IMR-90 (cell line): ENCODE measurements around the gene JADE3. TPM values are rescaled to one million over a fixed set of nuclear protein-coding genes. Genes with fewer than 3 reads are reported as not detected.

Experiments used
- ATAC-seq: fragments of 200-7000 bp; cut with Tn5 transposase; 2 replicates; pipeline ENCODE4 v1.9.1; 2020; ENCODE audit warnings: low read depth, mild to moderate bottlenecking, moderate library complexity
- BruUV-seq: library from RNA; stranded (reverse); fragments of 400-500 nt; replicated peaks from 2 replicates; lab custom pipeline; 2021; lab: Mats Ljungman, UMichigan
- CTCF ChIA-PET: fragments of 300-600 bp; formaldehyde crosslinking; extraction: SDS; loops from one replicate; lab custom pipeline; 2021; ENCODE audit warnings: antibody characterized with exemption; lab: Yijun Ruan, JAX
- POLR2A ChIA-PET: fragments of 300-600 bp; sonication (Branson Sonifier 250); formaldehyde crosslinking; loops from one replicate; lab custom pipeline; 2022; ENCODE audit warnings: antibody characterized with exemption; ENCODE audit not compliant: unreplicated experiment; lab: Charles Lee
- DNase-seq: peaks from one replicate; pipeline ENCODE4 v3.0.0; 2013
- H2AFZ ChIP-seq: replicated peaks from 2 replicates; pipeline ENCODE3; 2013; ENCODE audit warnings: low read length, mild to moderate bottlenecking; ENCODE audit not compliant: poor library complexity
- H2AK5ac ChIP-seq: 2 replicates; pipeline ENCODE4 v1.6.1; 2013; ENCODE audit warnings: low read depth, low read length, inconsistent platforms
- H2AK9ac ChIP-seq: replicated peaks from 2 replicates; pipeline ENCODE3; 2013; ENCODE audit warnings: mild to moderate bottlenecking, low read depth, low read length, moderate library complexity; ENCODE audit not compliant: poor library complexity
- H2BK120ac ChIP-seq: 2 replicates; pipeline ENCODE4 v1.6.1; 2013; ENCODE audit warnings: low read depth, low read length, inconsistent platforms
- H2BK15ac ChIP-seq: 3 replicates; pipeline ENCODE4 v1.6.1; 2013; ENCODE audit warnings: low read depth, low read length, inconsistent platforms
- H2BK20ac ChIP-seq: 2 replicates; pipeline ENCODE4 v1.6.1; 2013; ENCODE audit warnings: low read depth, mild to moderate bottlenecking, inconsistent platforms, low read length, moderate library complexity
- H2BK5ac ChIP-seq: 2 replicates; pipeline ENCODE4 v1.6.1; 2013; ENCODE audit warnings: mild to moderate bottlenecking, low read depth, low read length, inconsistent platforms; ENCODE audit not compliant: poor library complexity, severe bottlenecking
- H3K14ac ChIP-seq: replicated peaks from 2 replicates; pipeline ENCODE4 v1.6.1; 2013; ENCODE audit warnings: low read depth, low read length, inconsistent platforms
- H3K18ac ChIP-seq: 2 replicates; pipeline ENCODE4 v1.6.1; 2013; ENCODE audit warnings: low read depth, low read length, control low read depth
- H3K23ac ChIP-seq: 2 replicates; pipeline ENCODE4 v1.6.1; 2013; ENCODE audit warnings: low read depth, low read length, inconsistent platforms
- H3K27ac ChIP-seq: 2 replicates; pipeline ENCODE4 v1.5.1; 2013; ENCODE audit warnings: mild to moderate bottlenecking, control low read depth, low read length; ENCODE audit not compliant: insufficient read depth
- H3K27me3 ChIP-seq: 2 replicates; pipeline ENCODE4 v1.6.1; 2013; ENCODE audit warnings: low read length; ENCODE audit not compliant: control insufficient read depth, insufficient read depth
- H3K36me3 ChIP-seq: 2 replicates; pipeline ENCODE4 v1.6.1; 2013; ENCODE audit warnings: low read length, mixed read lengths; ENCODE audit not compliant: control insufficient read depth, insufficient read depth
- H3K4ac ChIP-seq: 2 replicates; pipeline ENCODE4 v1.6.1; 2013; ENCODE audit warnings: low read depth, low read length, inconsistent platforms
- H3K4me1 ChIP-seq: 2 replicates; pipeline ENCODE4 v1.6.1; 2013; ENCODE audit warnings: low read length, mixed read lengths; ENCODE audit not compliant: control insufficient read depth, insufficient read depth
- H3K4me2 ChIP-seq: 2 replicates; pipeline ENCODE4 v1.6.1; 2013; ENCODE audit warnings: low read depth, mild to moderate bottlenecking, control low read depth, low read length, moderate library complexity
- H3K4me3 ChIP-seq: 2 replicates; pipeline ENCODE4 v1.5.1; 2013; ENCODE audit warnings: low read depth, mild to moderate bottlenecking, control low read depth, low read length, moderate library complexity; ENCODE audit not compliant: insufficient read depth
- H3K56ac ChIP-seq: 2 replicates; pipeline ENCODE4 v1.6.1; 2013; ENCODE audit warnings: low read length, inconsistent platforms; ENCODE audit not compliant: insufficient read depth; ENCODE audit errors: extremely low read depth
- H3K79me1 ChIP-seq, 2 experiments: 2 replicates each; pipeline ENCODE4 v1.6.1; 2013; ENCODE audit warnings: low read length in 2 of 2, inconsistent platforms in 1 of 2, low read depth in 1 of 2
- H3K9ac ChIP-seq: 2 replicates; pipeline ENCODE4 v1.6.1; 2013; ENCODE audit warnings: low read depth, low read length, control low read depth
- H3K9me1 ChIP-seq: 2 replicates; pipeline ENCODE4 v1.6.1; 2013; ENCODE audit warnings: low read length, inconsistent platforms; ENCODE audit not compliant: insufficient read depth
- H3K9me3 ChIP-seq: 2 replicates; pipeline ENCODE4 v1.6.1; 2013; ENCODE audit warnings: low read length; ENCODE audit not compliant: control insufficient read depth, insufficient read depth
- H4K20me1 ChIP-seq: 2 replicates; pipeline ENCODE4 v1.6.1; 2013; ENCODE audit warnings: low read length, inconsistent platforms; ENCODE audit not compliant: insufficient read depth
- H4K5ac ChIP-seq: 2 replicates; pipeline ENCODE4 v1.6.1; 2013; ENCODE audit warnings: mild to moderate bottlenecking, low read depth, low read length, control low read depth
- H4K8ac ChIP-seq, 2 experiments: 2 replicates each; pipeline ENCODE4 v1.6.1; 2013; ENCODE audit warnings: low read depth in 2 of 2, low read length in 2 of 2, control low read depth in 1 of 2, inconsistent platforms in 1 of 2
- H4K91ac ChIP-seq: 2 replicates; pipeline ENCODE4 v1.6.1; 2013; ENCODE audit warnings: low read depth, low read length, inconsistent platforms; ENCODE audit not compliant: insufficient read depth
- BHLHE40 ChIP-seq: fragments of 150-350 bp; IDR thresholded peaks from 2 replicates; pipeline ENCODE4 v1.6.1; 2016; ENCODE audit warnings: mild to moderate bottlenecking, low read depth, low read length
- CEBPB ChIP-seq: IDR thresholded peaks from 2 replicates; pipeline ENCODE4 v1.6.1; 2012; ENCODE audit warnings: low read depth, low read length, improper control_type of control experiment
- CHD1 ChIP-seq: IDR thresholded peaks from 2 replicates; pipeline ENCODE4 v1.6.1; 2012; ENCODE audit warnings: low read depth, low read length, improper control_type of control experiment
- FOS ChIP-seq: fragments of 150-350 bp; IDR thresholded peaks from 2 replicates; pipeline ENCODE4 v1.6.1; 2016; ENCODE audit warnings: low read depth, low read length
- MAZ ChIP-seq: IDR thresholded peaks from 2 replicates; pipeline ENCODE4 v1.6.1; 2012; ENCODE audit warnings: low read depth, mild to moderate bottlenecking, low read length, improper control_type of control experiment, moderate library complexity, borderline replicate concordance
- NFE2L2 ChIP-seq: fragments of 150-350 bp; IDR thresholded peaks from 2 replicates; pipeline ENCODE4 v1.6.1; 2016; ENCODE audit warnings: low read depth, mild to moderate bottlenecking, low read length
- WGBS, 2 experiments: methylation state at CpG; one replicate each; pipeline versions ENCODE4 v1.1.5 to v1.1.7; 2013; ENCODE audit warnings: missing lambda C conversion rate in 2 of 2; ENCODE audit not compliant: insufficient read length in 1 of 2; ENCODE audit errors: extremely low coverage in 2 of 2; 5-methylcytosine and 5-hydroxymethylcytosine counted together
- dilution Hi-C: fragments of 300-500 bp; cut with HindIII; formaldehyde crosslinking; loops from one replicate; pipeline ENCODE4 v1.14.3; 2018; ENCODE audit warnings: low sequenced_read_pairs; ENCODE audit not compliant: unreplicated experiment
- in situ Hi-C: fragments of 300-500 bp; cut with MboI; formaldehyde crosslinking; loops from 3 replicates; pipeline ENCODE4 v1.14.3; 2019; ENCODE audit warnings: low sequenced_read_pairs, inconsistent platforms, mixed read lengths
- intact Hi-C: fragments of 100-400 bp; cut with micrococcal nuclease; formaldehyde crosslinking; loops from 2 replicates; pipeline ENCODE4 v1.10.0; 2022
- polyA plus RNA-seq, 3 experiments: library from polyadenylated mRNA; depleted of rRNA; stranded (reverse); fragments of >200 nt; gene quantifications; 2 replicates each; pipeline ENCODE4 v1.2.3, GENCODE V29; 2012; ENCODE audit warnings: low replicate concordance in 1 of 3
- total RNA-seq: library from RNA; depleted of rRNA; stranded (reverse); fragments of >200 nt; gene quantifications from 2 replicates; pipeline ENCODE4 v1.2.3, GENCODE V29; 2012
- TF ChIP-seq, protein P1 (sequence below): conservative IDR thresholded peaks from 2 replicates; pipeline ENCODE4 v1.5.1; 2012; ENCODE audit warnings: mild to moderate bottlenecking, low read depth, low read length, improper control_type of control experiment

JADE3 gene
- total and polyA plus RNA-seq, 2 of the 4 experiments (the other 2 are of a cell fraction): 2.1 to 4.7 TPM

DNA sequence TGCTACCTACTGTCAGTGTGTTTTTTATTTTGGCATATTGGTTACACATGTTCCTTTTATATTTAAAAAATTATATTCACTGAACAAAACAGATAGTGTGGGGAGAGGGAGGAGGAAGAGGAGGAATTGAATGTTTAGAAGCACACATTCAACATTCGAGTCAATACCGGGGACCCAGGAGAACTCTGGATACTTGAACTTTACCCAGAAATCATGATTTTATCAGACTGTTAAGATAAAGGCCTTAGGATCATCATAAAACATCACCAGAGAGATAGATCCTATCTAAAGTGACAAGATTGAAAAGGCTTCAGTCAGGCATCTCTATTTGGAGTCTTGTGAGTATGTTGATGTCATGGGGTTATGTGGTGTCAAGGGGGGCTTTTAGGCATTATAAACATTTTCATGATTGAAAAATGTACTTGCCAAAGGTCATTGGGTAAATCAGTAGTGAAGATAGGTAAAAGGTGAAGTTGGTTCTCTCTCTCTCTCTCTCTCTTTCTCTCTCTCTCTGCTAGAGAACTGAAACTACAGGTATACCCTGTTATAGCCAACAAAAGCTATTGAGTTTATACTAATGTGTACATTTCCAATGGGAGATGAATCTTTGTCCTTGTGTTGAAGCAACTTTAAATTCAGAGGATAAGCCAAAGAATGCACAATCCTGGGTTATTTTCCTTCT lies 149.2 kb downstream of the JADE3 start:
- H3K4me3 ChIP-seq: no peak overlapping the region
- peaks cover 19% of the 10 kb centered on the region for H3K27me3 ChIP-seq
- dilution Hi-C loops: no loop called here
- no peak overlapping the region for H4K5ac ChIP-seq
- H3K14ac ChIP-seq: no peak overlapping the region
- no peak overlapping the region for H3K9ac ChIP-seq
- no TSS peak for BruUV-seq
- WGBS, 2 experiments: no CpG with 5 or more reads among the region's 2 CpGs
- DNase-seq (no peak), ATAC-seq (no peak)
- no peak overlapping the region for H2BK5ac ChIP-seq
- no peak for TF ChIP-seq MAZ
- no peak for TF ChIP-seq CEBPB
- no peak for TF ChIP-seq FOS
- TF ChIP-seq CHD1: no peak
- TF ChIP-seq BHLHE40: no peak
- no peak for TF ChIP-seq NFE2L2
- TF ChIP-seq, protein P1, sequence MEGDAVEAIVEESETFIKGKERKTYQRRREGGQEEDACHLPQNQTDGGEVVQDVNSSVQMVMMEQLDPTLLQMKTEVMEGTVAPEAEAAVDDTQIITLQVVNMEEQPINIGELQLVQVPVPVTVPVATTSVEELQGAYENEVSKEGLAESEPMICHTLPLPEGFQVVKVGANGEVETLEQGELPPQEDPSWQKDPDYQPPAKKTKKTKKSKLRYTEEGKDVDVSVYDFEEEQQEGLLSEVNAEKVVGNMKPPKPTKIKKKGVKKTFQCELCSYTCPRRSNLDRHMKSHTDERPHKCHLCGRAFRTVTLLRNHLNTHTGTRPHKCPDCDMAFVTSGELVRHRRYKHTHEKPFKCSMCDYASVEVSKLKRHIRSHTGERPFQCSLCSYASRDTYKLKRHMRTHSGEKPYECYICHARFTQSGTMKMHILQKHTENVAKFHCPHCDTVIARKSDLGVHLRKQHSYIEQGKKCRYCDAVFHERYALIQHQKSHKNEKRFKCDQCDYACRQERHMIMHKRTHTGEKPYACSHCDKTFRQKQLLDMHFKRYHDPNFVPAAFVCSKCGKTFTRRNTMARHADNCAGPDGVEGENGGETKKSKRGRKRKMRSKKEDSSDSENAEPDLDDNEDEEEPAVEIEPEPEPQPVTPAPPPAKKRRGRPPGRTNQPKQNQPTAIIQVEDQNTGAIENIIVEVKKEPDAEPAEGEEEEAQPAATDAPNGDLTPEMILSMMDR: no peak
- no peak overlapping the region for H2AFZ ChIP-seq
- no peaks in the 10 kb centered on the region for H4K20me1 ChIP-seq
- H3K4me1 ChIP-seq: no peaks in the 10 kb centered on the region
- intact Hi-C loops: no loop called here
- no peak overlapping the region for H2AK9ac ChIP-seq
- no peak overlapping the region for H4K91ac ChIP-seq
- no peaks in the 10 kb centered on the region for H3K79me1 ChIP-seq
- H3K9me1 ChIP-seq: peaks cover 4% of the 10 kb centered on the region; the same call in 1 of the 2 replicates
- H2BK20ac ChIP-seq: no peak overlapping the region
- H2BK120ac ChIP-seq: no peak overlapping the region
- H3K18ac ChIP-seq: no peak overlapping the region
- H4K8ac ChIP-seq: no peak overlapping the region
- no peak overlapping the region for H3K4ac ChIP-seq
- peaks cover 3% of the 10 kb centered on the region; the same call in 1 of the 2 replicates for H3K36me3 ChIP-seq
- CTCF ChIA-PET: no interaction called here
- no peak overlapping the region for H2BK15ac ChIP-seq
- POLR2A ChIA-PET: interaction anchor here (0.6 kb wide), 1 partner anchor 35 kb away, joined by 3 read pairs; no protein-coding TSS in a partner anchor
- no peak overlapping the region for H3K56ac ChIP-seq
- H3K23ac ChIP-seq: no peak overlapping the region
- H3K4me2 ChIP-seq: no peak overlapping the region
- no peak overlapping the region for H3K27ac ChIP-seq
- in situ Hi-C loops: no loop called here
- no peaks in the 10 kb centered on the region for H3K9me3 ChIP-seq
- H2AK5ac ChIP-seq: no peak overlapping the region
